GM18505 (cell line): Measurements from ENCODE around the gene ITGA4.

Experiments
- ATAC-seq: cut with Tn5 transposase; IDR thresholded peaks from one replicate; pipeline ENCODE4 v1.9.1; 2021; ENCODE audit not compliant: unreplicated experiment
- POLR2A ChIP-seq: IDR thresholded peaks from 4 replicates; pipeline ENCODE4 v1.6.1; 2011; ENCODE audit warnings: borderline replicate concordance; ENCODE audit not compliant: insufficient read depth, insufficient read length; ENCODE audit errors: extremely low read depth

Gene ITGA4

DNA sequence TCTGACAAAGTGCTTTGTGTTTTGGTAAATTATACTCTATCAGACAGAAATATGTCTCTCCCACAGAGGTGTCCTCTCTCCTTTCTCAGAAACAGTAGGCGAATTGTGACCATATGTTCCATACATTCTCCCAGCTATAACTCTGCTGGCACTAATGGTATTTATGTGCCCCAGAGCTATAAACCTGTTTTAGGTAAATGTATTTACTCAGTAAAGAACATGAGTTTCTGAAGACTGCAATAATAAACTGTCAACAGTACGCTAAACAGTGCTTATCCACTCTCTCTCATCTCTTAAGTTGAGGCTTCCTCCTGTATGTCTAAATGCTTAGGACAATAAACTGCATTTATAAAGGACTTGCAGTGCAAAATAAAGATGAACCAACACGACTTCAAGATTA lies 58.5 kb downstream of the ITGA4 start:
- TF ChIP-seq POLR2A, result no peak
- no peak for ATAC-seq

DNA sequence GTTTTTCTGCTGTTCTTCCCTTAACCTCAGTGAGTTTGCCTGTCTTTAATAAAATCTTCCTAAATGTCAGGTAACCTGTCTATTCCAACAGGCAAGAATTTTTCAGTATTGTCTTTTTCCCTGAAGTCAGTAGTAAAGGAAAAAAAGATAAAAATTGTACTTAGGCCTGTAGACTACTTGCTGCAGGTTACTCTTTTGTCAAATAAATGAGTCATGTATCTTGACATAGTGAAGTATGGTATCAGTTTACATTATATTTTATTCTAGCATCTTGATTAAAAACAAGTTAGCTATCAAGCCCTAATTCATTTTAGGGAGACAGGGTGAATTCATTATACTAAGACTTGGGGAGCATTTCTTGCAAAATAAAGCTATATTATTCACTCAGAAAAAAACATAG lies 59.8 kb downstream of the ITGA4 start:
- TF ChIP-seq POLR2A, result no peak
- no peak for ATAC-seq

DNA sequence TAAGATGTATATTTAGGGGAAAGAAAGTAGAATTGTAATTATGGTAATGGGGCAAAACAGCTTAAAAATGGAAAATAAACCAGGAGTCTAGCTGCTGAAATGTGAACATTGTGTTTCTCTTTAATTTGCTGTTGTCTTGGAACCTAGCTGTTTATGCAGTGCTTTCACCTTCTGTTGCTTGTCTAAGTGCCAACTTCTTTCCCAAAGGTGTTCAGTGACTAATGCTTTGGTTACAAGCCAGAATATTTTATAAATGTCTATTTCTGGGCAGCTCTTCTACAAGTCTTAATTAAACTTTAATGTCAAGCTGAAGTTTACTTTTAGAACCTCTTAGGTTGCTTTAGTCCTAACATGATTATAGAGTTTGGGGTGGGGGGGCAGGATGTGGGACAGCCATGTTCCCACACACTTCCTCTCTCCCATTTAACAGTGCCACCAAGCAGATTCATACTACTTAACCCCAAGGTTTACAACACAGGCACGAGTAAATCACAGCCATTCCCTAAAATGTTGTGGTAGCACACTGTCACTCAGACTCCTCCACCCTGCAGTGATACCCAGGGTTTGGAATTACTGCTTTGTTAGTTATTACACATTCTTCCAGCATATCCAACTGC lies 60.6 kb downstream of the ITGA4 start:
- no peak for TF ChIP-seq POLR2A
- ATAC-seq, result no peak

DNA sequence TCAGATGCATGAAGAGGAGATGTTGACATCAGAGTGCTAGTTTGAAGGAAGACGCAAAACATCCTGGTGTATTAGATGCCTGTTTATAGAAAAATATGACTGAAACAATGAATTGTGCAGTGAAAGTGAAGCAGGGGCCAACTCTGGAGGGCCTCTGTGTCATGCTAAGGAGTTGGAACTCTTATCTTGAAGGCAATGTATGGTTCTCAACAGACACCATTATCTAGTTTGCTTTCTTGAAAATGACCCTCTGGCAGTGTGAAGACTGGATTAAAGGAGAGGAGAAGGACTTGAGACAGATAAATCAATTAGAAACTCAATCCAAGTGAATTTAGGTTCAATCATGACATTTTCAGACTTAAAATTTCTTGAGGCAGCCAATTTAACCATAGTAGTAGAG lies 63.1 kb downstream of the ITGA4 start:
- no peak for ATAC-seq

DNA sequence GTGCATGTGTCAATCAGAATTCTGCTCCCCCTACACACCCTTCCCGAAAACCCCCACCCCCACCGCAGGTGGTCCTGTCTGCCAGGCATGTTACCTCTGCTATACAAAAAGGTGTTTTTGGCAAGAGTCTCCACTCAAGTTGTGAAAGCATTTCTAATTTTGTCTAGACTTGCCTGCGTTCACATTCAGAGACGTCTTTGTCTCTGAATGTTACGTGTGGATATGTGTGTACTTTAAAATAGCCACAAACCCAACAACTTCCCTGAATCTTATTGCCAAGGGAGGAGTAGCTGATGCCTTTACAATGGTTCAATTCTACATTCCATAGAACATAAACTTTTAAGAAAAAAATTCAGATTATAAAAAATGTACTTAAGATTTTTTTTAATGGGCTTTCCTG lies 66.6 kb downstream of the ITGA4 start:
- no peak for TF ChIP-seq POLR2A
- no peak for ATAC-seq

More for the DNA sequence above, 63.1 kb downstream of the ITGA4 start:
- no peak for TF ChIP-seq POLR2A

DNA sequence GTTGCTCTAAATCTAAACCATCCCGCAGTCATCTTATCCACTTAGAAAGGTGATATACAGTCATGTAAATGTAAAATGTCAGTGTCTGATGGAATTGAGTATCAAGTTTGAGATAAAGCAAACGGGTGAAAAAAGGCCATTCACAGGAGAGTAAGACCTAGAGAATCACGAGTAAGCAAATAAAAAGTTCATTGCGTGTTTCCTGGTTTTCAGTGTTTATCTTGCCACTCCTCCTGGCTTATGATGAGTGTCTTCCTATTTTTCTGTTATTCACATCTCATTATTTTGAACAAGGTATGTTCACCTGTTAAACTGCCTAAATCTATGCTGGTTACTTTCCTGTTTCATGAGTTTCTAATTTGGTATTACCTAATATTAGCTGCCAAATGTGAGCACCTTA lies 68.8 kb downstream of the ITGA4 start:
- no peak for TF ChIP-seq POLR2A

DNA sequence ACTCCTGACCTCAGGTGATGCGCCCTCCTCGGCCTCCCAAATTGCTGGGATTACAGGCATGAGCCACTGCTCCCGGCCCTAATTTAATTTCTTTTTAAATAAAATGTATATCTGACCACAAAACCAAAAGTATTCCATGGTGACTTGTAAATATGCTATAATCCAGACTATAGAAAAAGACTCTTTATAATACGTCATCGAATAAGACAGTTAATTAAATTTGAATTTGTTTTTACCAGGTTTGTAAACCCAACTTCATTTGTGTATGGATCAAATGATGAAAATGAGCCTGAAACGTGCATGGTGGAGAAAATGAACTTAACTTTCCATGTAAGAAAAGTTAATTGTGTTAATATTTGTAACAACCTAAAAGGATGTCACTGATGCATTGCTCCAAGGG lies 69.9 kb downstream of the ITGA4 start:
- TF ChIP-seq POLR2A, result no peak

More for the DNA sequence above, 68.8 kb downstream of the ITGA4 start:
- ATAC-seq, result no peak

DNA sequence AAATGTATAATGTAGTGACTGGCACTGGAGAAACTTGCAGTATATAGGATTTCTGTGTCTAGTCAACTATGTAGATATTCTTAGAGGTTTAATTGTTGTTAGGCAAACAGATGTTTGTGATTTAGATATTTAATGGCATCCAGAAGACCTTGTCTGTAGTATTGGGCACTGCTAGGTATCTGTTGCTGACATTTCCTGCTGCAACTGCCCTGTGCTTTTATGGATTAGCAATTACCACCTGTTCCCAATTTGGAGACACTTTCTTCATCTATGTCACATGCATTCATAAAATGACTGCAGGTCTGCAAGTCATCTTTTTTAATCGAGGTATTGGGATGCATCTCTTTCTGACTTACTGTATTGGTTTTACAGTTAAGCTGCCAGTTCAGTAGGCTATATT lies 71.3 kb downstream of the ITGA4 start:
- TF ChIP-seq POLR2A, result no peak
- ATAC-seq, result no peak

More for the DNA sequence above, 69.9 kb downstream of the ITGA4 start:
- ATAC-seq, result no peak

DNA sequence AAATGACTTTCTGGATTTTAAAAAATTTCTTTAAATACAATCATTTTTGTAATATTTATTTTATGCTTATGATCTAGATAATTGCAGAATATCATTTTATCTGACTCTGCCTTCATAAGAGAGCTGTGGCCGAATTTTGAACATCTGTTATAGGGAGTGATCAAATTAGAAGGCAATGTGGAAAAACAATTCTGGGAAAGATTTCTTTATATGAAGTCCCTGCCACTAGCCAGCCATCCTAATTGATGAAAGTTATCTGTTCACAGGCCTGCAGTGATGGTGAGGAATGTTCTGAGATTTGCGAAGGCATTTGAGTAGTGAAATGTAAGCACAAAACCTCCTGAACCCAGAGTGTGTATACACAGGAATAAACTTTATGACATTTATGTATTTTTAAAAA lies 79.5 kb downstream of the ITGA4 start:
- no peak for ATAC-seq
- TF ChIP-seq POLR2A, result no peak

DNA sequence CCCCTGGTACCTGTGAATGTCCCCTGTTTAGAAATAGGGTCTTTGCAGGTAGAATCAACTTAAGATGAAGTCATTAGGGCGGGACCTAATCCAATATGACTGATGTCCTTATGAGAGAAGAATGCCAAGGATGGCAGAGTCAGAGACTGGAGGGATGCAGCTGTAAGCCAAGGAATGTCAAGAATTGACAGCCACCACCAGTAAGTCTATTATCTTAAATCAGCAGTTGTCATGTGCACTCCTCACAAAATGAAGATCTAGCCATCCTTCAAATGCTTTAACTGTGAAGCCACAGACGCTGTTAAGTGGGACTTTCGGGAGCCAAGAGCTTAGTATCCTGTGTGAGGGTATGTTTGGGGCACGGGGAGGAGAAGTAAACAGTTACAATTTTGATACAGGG lies 83.2 kb downstream of the ITGA4 start:
- no peak for TF ChIP-seq POLR2A
- ATAC-seq, result no peak

DNA sequence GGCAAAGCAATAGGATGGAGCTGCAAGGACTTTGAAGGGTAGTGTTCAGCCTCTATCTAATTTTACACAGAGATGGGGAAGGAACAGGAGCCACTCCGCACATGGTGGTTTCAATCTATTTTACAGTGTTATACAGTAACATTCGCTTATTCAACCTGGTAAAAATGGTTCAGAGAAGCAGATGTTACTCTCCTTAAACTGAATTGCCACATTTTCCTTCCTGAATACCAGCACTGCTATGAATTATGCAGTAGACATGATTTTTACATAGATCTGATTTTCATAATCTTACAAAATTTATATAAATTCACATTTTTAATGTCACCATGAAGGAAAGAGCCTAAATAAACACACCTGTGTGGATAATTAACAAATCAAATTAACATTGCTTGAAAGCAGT lies 85.0 kb downstream of the ITGA4 start:
- ATAC-seq, result no peak
- no peak for TF ChIP-seq POLR2A

DNA sequence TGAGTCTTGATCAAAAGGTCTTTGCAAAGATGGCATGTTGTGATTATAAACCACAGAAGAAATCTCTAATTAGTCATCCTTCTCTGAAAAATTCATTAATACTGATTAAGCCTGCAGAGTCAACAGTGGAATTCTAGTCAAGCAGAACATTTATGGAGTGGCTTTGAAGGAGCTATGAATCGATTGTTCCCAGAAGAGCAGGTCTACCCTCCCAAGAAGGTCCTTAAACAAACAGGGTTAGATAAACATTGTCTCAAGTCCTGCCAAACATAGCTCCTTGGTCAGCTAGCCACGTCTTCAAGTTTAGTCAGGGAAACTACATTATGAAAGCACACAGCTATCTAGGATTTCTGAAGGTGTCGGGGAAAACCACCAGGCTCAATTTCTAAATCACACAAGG lies 88.9 kb downstream of the ITGA4 start:
- ATAC-seq, result no peak
- no peak for TF ChIP-seq POLR2A

DNA sequence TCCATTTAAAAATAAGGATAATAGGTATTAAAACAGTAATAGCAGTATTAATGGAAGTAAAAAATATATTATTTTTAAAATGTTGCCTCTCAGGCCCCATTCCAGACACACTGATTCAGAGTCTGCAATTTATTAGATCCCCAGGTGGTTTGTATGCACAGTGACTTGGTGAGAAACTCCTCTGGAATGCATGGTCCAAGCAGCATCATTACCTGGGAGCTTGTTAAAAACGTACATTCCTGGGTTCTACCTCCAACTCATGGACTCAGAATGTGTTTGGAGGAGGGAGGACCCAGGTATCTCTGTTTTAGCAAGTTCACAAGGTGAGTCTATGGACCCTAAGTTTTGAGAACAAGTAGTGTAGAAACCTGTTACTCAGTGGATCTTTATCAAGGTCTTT lies 95.6 kb downstream of the ITGA4 start:
- TF ChIP-seq POLR2A, result no peak
- ATAC-seq, result no peak

DNA sequence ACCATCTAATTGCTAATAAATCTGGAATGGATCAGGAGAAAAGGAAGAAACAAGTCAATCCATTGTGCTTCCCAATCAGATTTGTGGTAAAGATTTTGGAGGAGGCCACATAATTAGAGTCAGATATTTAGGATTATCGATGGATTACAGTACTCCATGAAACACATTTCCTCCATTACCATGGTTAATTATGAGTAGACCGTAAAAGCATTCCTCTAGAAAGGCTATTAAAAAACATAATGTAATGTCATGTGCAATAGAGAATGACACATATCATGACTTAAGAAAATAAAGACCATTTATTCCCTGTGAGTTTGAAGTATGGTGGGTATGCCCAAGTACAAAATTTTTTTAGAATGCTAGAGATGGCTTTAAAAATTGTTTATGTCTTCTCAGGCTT lies 96.1 kb downstream of the ITGA4 start:
- no peak for ATAC-seq

More for the DNA sequence above, 96.1 kb downstream of the ITGA4 start:
- no peak for TF ChIP-seq POLR2A
